OCI-LY1 (cell line): ENCODE data around the gene NR6A1.
A peak's percentile ranks its signal among the peaks of the same experiment; 100 is the strongest.

ENCODE experiments used
- H2AFZ ChIP-seq: fragments of 200-600 bp; sonication (generic), shearing (Covaris generic); 2 replicates; pipeline ENCODE4 v1.6.0; 2014; ENCODE audit warnings: antibody characterized with exemption, mild to moderate bottlenecking, low read length
- H3F3A ChIP-seq: fragments of 200-600 bp; sonication (generic), shearing (Covaris generic); 2 replicates; pipeline ENCODE4 v1.6.0; 2014; ENCODE audit warnings: mild to moderate bottlenecking, antibody characterized with exemption, low read length, moderate library complexity; ENCODE audit not compliant: insufficient read depth
- H3K27ac ChIP-seq: fragments of 200-600 bp; sonication (generic); 2 replicates; pipeline ENCODE4 v1.5.1; 2014; ENCODE audit warnings: low read length, mixed run types, mild to moderate bottlenecking, low read depth; ENCODE audit not compliant: poor library complexity, severe bottlenecking
- H3K27me3 ChIP-seq: fragments of 200-600 bp; sonication (generic); 2 replicates; pipeline ENCODE4 v1.6.0; 2014; ENCODE audit warnings: antibody characterized with exemption, mild to moderate bottlenecking, low read length, moderate library complexity; ENCODE audit not compliant: insufficient read depth
- H3K36me3 ChIP-seq: fragments of 200-600 bp; sonication (generic); 2 replicates; pipeline ENCODE4 v1.6.1; 2014; ENCODE audit warnings: mild to moderate bottlenecking, antibody characterized with exemption, low read length, moderate library complexity, mixed read lengths; ENCODE audit not compliant: insufficient read depth
- H3K4me1 ChIP-seq: fragments of 200-600 bp; sonication (generic); 2 replicates; pipeline ENCODE4 v1.5.1; 2014; ENCODE audit warnings: mild to moderate bottlenecking, low read length, moderate library complexity; ENCODE audit not compliant: insufficient read depth, severe bottlenecking
- H3K4me2 ChIP-seq: fragments of 200-600 bp; sonication (generic), shearing (Covaris generic); 2 replicates; pipeline ENCODE4 v1.6.1; 2014; ENCODE audit warnings: low read length
- H3K4me3 ChIP-seq: fragments of 200-600 bp; sonication (generic); 2 replicates; pipeline ENCODE4 v1.5.1; 2014; ENCODE audit warnings: low read length, low read depth, mild to moderate bottlenecking, mixed read lengths; ENCODE audit not compliant: poor library complexity, severe bottlenecking
- H3K79me2 ChIP-seq: fragments of 200-600 bp; shearing (Covaris generic); 2 replicates; pipeline ENCODE4 v1.6.1; 2016; ENCODE audit warnings: mixed run types, low read length, mixed read lengths; ENCODE audit not compliant: insufficient read depth
- H3K9ac ChIP-seq: fragments of 200-600 bp; sonication (generic), shearing (Covaris generic); 2 replicates; pipeline ENCODE4 v1.6.1; 2014; ENCODE audit warnings: mild to moderate bottlenecking, low read length, mixed read lengths
- H3K9me2 ChIP-seq: fragments of 200-600 bp; sonication (generic), shearing (Covaris generic); 2 replicates; pipeline ENCODE4 v1.6.1; 2014; ENCODE audit warnings: low read depth, mild to moderate bottlenecking, low read length, mixed read lengths
- H3K9me3 ChIP-seq: fragments of 200-600 bp; shearing (Covaris generic); 2 replicates; pipeline ENCODE4 v1.6.1; 2014; ENCODE audit warnings: low read length, mixed read lengths
- H4K20me1 ChIP-seq: fragments of 200-600 bp; sonication (generic), shearing (Covaris generic); 2 replicates; pipeline ENCODE4 v1.6.0; 2016; ENCODE audit warnings: mild to moderate bottlenecking, low read length; ENCODE audit not compliant: insufficient read depth
- EZH2 ChIP-seq: fragments of 200-600 bp; sonication (generic), shearing (Covaris generic); IDR thresholded peaks from 2 replicates; pipeline ENCODE4 v1.8.0; 2017; ENCODE audit warnings: borderline replicate concordance, mixed run types, mild to moderate bottlenecking, antibody characterized with exemption, low read length, moderate library complexity, mixed read lengths
- TF ChIP-seq, protein P1 (sequence below): fragments of 200-600 bp; sonication (generic), shearing (Covaris generic); IDR thresholded peaks from 2 replicates; pipeline ENCODE4 v1.5.1; 2017; ENCODE audit warnings: mild to moderate bottlenecking, antibody characterized with exemption, low read length, moderate library complexity, mixed read lengths

Gene NR6A1

DNA sequence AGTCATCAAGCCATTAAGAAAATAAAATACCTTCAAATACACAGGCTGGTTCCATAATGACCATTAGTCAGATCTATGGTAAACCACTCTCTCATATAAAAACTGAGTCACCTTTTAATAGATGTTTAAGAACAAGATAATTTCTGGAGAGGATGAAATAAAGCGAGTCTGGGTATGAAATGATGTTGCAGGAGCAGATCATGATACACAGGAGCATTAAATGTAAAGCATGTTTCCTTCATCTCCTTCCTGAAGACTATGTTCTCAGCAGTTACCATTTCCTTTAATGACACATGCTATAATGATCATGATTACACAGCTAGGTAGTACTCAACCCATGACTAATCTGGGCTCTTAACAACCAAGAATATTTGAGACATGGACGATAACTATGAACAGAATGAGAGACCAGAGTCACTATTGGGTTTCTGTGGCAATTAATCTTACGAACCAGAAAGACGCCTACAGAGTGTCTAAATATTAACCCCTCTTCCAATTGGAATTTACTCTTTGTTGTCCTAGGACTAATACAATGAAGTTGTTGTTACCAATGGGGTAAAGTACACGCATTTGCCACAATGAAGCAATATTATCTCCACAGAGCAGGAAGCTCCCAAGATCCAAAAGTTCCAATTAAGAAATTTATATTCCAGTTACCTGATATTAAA is 105.6 kb downstream of the NR6A1 start:
- Histone ChIP-seq H3K27ac (no peak overlapping the region), H3K9ac (no peak overlapping the region), H3K79me2 (peaks cover 93% of the 10 kb centered on the region)

DNA sequence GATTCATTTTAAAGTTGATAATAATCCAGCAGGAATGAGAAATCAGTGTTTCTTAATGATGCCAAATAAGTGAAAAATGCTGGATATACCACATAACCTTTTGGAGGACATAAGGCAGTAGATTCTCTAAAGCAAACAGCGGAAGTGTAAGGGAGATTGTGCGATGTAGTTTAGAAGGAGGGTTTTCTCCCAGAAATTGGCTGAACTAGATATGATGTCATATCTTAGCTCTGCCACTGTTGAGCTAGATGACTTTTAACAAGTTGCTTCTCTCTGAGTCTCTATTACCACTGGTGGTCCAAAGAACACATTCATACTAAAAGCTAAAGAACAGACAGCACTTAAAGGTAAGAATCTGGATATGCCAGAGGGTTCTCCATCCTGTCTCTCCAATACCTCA is 107.0 kb downstream of the NR6A1 start:
- no peaks in the 10 kb centered on the region for H4K20me1 ChIP-seq
- H3K27me3 ChIP-seq = no peaks in the 10 kb centered on the region
- no peak for TF ChIP-seq EZH2
- TF ChIP-seq, protein P1, sequence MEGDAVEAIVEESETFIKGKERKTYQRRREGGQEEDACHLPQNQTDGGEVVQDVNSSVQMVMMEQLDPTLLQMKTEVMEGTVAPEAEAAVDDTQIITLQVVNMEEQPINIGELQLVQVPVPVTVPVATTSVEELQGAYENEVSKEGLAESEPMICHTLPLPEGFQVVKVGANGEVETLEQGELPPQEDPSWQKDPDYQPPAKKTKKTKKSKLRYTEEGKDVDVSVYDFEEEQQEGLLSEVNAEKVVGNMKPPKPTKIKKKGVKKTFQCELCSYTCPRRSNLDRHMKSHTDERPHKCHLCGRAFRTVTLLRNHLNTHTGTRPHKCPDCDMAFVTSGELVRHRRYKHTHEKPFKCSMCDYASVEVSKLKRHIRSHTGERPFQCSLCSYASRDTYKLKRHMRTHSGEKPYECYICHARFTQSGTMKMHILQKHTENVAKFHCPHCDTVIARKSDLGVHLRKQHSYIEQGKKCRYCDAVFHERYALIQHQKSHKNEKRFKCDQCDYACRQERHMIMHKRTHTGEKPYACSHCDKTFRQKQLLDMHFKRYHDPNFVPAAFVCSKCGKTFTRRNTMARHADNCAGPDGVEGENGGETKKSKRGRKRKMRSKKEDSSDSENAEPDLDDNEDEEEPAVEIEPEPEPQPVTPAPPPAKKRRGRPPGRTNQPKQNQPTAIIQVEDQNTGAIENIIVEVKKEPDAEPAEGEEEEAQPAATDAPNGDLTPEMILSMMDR = no peak
- H3K9me2 ChIP-seq = no peaks in the 10 kb centered on the region
- no peak overlapping the region for H3K4me3 ChIP-seq
- no peaks in the 10 kb centered on the region for H3K9me3 ChIP-seq
- no peak overlapping the region for H3K4me2 ChIP-seq
- H3F3A ChIP-seq = no peaks in the 10 kb centered on the region
- H3K9ac ChIP-seq = no peak overlapping the region
- H3K4me1 ChIP-seq = peaks cover 34% of the 10 kb centered on the region
- H3K27ac ChIP-seq = no peak overlapping the region
- peaks cover 13% of the 10 kb centered on the region; the same call in 1 of the 2 replicates for H3K36me3 ChIP-seq
- no peak overlapping the region for H2AFZ ChIP-seq
- H3K79me2 ChIP-seq = peaks cover 96% of the 10 kb centered on the region

More for the DNA sequence above, 105.6 kb downstream of the NR6A1 start:
- Histone ChIP-seq H3K36me3 (peaks cover 17% of the 10 kb centered on the region; the same call in 1 of the 2 replicates), H3K4me2 (no peak overlapping the region), H3K9me2 (no peaks in the 10 kb centered on the region), H3K4me3 (no peak overlapping the region), H2AFZ (no peak overlapping the region), H3K4me1 (peaks cover 32% of the 10 kb centered on the region), H3F3A (no peaks in the 10 kb centered on the region), H3K9me3 (no peaks in the 10 kb centered on the region), H3K27me3 (no peaks in the 10 kb centered on the region), H4K20me1 (no peaks in the 10 kb centered on the region)
- TF ChIP-seq EZH2 = no peak
- TF ChIP-seq, protein P1 = no peak

DNA sequence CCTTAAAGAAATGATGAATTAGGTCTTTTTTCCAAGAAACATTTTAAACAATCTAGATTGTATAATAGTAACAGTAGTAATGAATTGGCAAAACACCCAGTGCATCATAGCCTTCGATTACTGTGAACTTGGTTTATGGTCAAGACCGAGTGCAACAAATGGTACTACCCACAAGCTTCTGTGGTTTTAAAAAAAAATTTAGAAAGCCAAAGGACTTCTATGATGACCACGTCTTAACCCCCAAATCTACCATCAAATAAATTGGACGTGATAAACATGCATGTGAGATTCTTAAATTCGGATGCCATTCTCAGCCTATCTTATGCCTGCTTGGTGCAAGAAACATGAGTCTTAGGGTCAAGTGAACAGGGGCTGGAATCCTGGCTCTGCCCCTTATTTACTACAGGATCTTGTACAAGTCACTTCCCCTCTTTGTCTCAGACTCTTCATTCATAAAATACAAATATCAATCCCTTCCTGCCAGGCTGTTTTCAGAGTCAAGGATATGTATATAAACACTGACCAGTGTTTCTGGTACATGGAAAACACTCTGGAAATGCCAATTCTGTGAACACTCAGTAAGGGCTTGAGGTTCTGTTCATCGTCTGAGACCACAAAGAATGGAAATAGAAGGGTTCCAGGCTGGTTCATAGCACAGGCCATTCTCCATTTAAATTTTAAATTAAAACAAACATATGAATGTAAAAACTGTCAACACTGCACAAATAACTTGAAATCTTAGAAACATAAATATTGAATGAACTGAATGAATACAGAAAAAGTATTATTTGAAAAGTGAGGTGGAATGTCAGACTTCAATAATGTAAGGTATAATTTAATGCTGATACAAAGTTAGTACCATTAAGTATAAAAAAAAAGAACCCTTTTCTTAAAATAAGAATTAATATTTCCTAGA is 107.8 kb downstream of the NR6A1 start:
- peak overlapping the region; percentile 87 for H3K27ac ChIP-seq

More for the DNA sequence above, 107.8 kb downstream of the NR6A1 start:
- Histone ChIP-seq H3K9ac (no peak overlapping the region; the same call in 1 of the 2 replicates), H3K9me2 (no peaks in the 10 kb centered on the region), H3K9me3 (no peaks in the 10 kb centered on the region), H3K4me2 (peak overlapping the region; percentile 96; the same call in 1 of the 2 replicates), H3K79me2 (peaks cover 93% of the 10 kb centered on the region), H3F3A (no peaks in the 10 kb centered on the region), H3K36me3 (peaks cover 13% of the 10 kb centered on the region; the same call in 1 of the 2 replicates), H3K4me3 (peak overlapping the region; percentile 76), H2AFZ (no peak overlapping the region), H4K20me1 (no peaks in the 10 kb centered on the region), H3K27me3 (no peaks in the 10 kb centered on the region), H3K4me1 (peaks cover 34% of the 10 kb centered on the region)
- TF ChIP-seq EZH2 = no peak
- TF ChIP-seq, protein P1 = no peak
